A549 (cell line): Measurements from ENCODE around the gene PPP2R3B. TPM values are rescaled to one million over a fixed set of nuclear protein-coding genes. Genes with fewer than 3 reads are reported as not detected.

Source experiments
- ATAC-seq, 2 experiments: fragments of 200-7000 bp in 1 of 2; fragments of >200 bp in 1 of 2; cut with Nextera tagmentation in 1 of 2; cut with Tn5 transposase in 1 of 2; 3 replicates each; pipeline versions ENCODE4 v1.8.0 to v1.9.1; 2018 to 2020; ENCODE audit warnings: mild to moderate bottlenecking in 1 of 2, moderate library complexity in 1 of 2
- CTCF ChIA-PET: fragments of 300-600 bp; sonication (Branson Sonifier 250); formaldehyde crosslinking; extraction: SDS; loops from one replicate; lab custom pipeline; 2021; ENCODE audit warnings: antibody characterized with exemption, inconsistent platforms; lab: Yijun Ruan, JAX
- POLR2A ChIA-PET: fragments of 350-600 bp; formaldehyde crosslinking; extraction: SDS; loops from one replicate; lab custom pipeline; 2021; ENCODE audit warnings: antibody characterized with exemption, inconsistent platforms; lab: Yijun Ruan, JAX
- DNase-seq, 2 experiments: peaks; one replicate each; pipeline versions ENCODE4 v3.0.0 to v3.0.0-alpha.2; 2011 to 2016; ENCODE audit warnings: low read depth in 1 of 2, low spot score in 1 of 2
- FAIRE-seq: peaks from 2 replicates; lab custom pipeline; 2011; peaks lifted over from hg19 to GRCh38; lab: Jason Lieb, UNC
- H3K27ac ChIP-seq, 2 experiments: fragments of >200 bp; sonication (Bioruptor Twin); formaldehyde crosslinking; 3 replicates each; pipeline ENCODE4 v1.5.1; 2016 to 2017
- H3K4me1 ChIP-seq: fragments of >200 bp; sonication (Bioruptor Twin); formaldehyde crosslinking; 3 replicates; pipeline ENCODE4 v1.6.1; 2016
- H3K4me2 ChIP-seq: fragments of >200 bp; sonication (Bioruptor Twin); formaldehyde crosslinking; 3 replicates; pipeline ENCODE4 v1.6.1; 2016
- H3K4me3 ChIP-seq: fragments of >200 bp; sonication (Bioruptor Twin); formaldehyde crosslinking; 3 replicates; pipeline ENCODE4 v1.5.1; 2016
- H3K9me3 ChIP-seq: fragments of >200 bp; sonication (Bioruptor Twin); formaldehyde crosslinking; 3 replicates; pipeline ENCODE4 v1.6.1; 2016
- CBX8 ChIP-seq: fragments of 200-600 bp; sonication (generic); IDR thresholded peaks from 2 replicates; pipeline ENCODE4 v1.6.1; 2016
- CEBPB ChIP-seq, 2 experiments: fragments of >200 bp in 1 of 2; sonication (Bioruptor Twin) in 1 of 2; formaldehyde crosslinking in 1 of 2; IDR thresholded peaks; 2 replicates each; pipeline ENCODE4 v1.6.1; 2012 to 2016
- FOSB ChIP-seq: fragments of 250-450 bp; sonication (Bioruptor Pico); IDR thresholded peaks from 2 replicates; pipeline ENCODE4 v1.5.0; 2020; ENCODE audit warnings: mild to moderate bottlenecking, moderate library complexity
- GATA3 ChIP-seq: IDR thresholded peaks from 2 replicates; pipeline ENCODE4 v1.6.1; 2012; ENCODE audit warnings: borderline replicate concordance
- HOXA7 ChIP-seq: fragments of 250-450 bp; sonication (Bioruptor Pico); IDR thresholded peaks from 2 replicates; pipeline ENCODE4 v1.5.0; 2020; ENCODE audit warnings: mild to moderate bottlenecking, moderate library complexity
- MAFK ChIP-seq: fragments of 450-650 bp; IDR thresholded peaks from 2 replicates; pipeline ENCODE4 v1.6.1; 2014; ENCODE audit not compliant: partially characterized antibody
- MYC ChIP-seq: IDR thresholded peaks from 2 replicates; pipeline ENCODE4 v1.6.1; 2012; ENCODE audit warnings: mild to moderate bottlenecking, inconsistent platforms, low read length, improper control_type of control experiment, borderline replicate concordance
- NFE2L2 ChIP-seq: fragments of 150-350 bp; conservative IDR thresholded peaks from 2 replicates; pipeline ENCODE4 v1.6.1; 2014; ENCODE audit warnings: low read length
- POLR2A ChIP-seq: IDR thresholded peaks from 2 replicates; pipeline ENCODE4 v1.6.1; 2012; ENCODE audit warnings: mild to moderate bottlenecking, low read length
- POLR2AphosphoS2 ChIP-seq: conservative IDR thresholded peaks from 2 replicates; pipeline ENCODE4 v1.6.1; 2012; ENCODE audit warnings: low read length, improper control_type of control experiment, inconsistent platforms
- RARB ChIP-seq: fragments of 250-450 bp; sonication (Bioruptor Pico); IDR thresholded peaks from 2 replicates; pipeline ENCODE4 v1.8.0; 2021; ENCODE audit warnings: mild to moderate bottlenecking, moderate library complexity
- RFX5 ChIP-seq: fragments of 450-650 bp; IDR thresholded peaks from 2 replicates; pipeline ENCODE4 v1.7.1; 2014; ENCODE audit warnings: antibody characterized with exemption, mild to moderate bottlenecking, moderate library complexity
- RNF2 ChIP-seq: fragments of 200-600 bp; sonication (generic); IDR thresholded peaks from 2 replicates; pipeline ENCODE4 v1.6.1; 2016; ENCODE audit warnings: low read depth, mild to moderate bottlenecking, antibody characterized with exemption, moderate library complexity, borderline replicate concordance
- TP53 ChIP-seq: fragments of 250-450 bp; sonication (Bioruptor Pico); IDR thresholded peaks from 2 replicates; pipeline ENCODE4 v1.5.0; 2021; ENCODE audit warnings: mild to moderate bottlenecking, moderate library complexity
- ZSCAN20 ChIP-seq: fragments of 250-450 bp; sonication (Bioruptor Pico); IDR thresholded peaks from 2 replicates; pipeline ENCODE4 v1.8.0; 2022; ENCODE audit warnings: mild to moderate bottlenecking, moderate library complexity
- WGBS: methylation state at CpG from one replicate; pipeline ENCODE4 v1.1.6; 2017; ENCODE audit errors: missing lambda C conversion rate; 5-methylcytosine and 5-hydroxymethylcytosine counted together
- polyA plus RNA-seq, 4 experiments: library from polyadenylated mRNA; depleted of rRNA in 3 of 4; stranded (reverse); fragments of >200 nt; fragmentation: RNase III in 1 of 4; extraction: RNeasy Plus Mini Kit Qiagen cat#74134 plus additional on column Dnase treatment in 1 of 4; gene quantifications; 2 replicates in 3 of 4; 3 replicates in 1 of 4; pipeline ENCODE4 v1.2.3, GENCODE V29; 2011 to 2017
- TF ChIP-seq, protein P1 (sequence below): IDR thresholded peaks from 2 replicates; pipeline ENCODE4 v1.6.1; 2012
- TF ChIP-seq, protein P2 (sequence below): fragments of 250-450 bp; sonication (Bioruptor Pico); IDR thresholded peaks from 2 replicates; pipeline ENCODE4 v1.5.0; 2021; ENCODE audit warnings: mild to moderate bottlenecking, moderate library complexity, borderline replicate concordance
- TF ChIP-seq, protein P3 (sequence below): fragments of >200 bp; sonication (Bioruptor Twin); formaldehyde crosslinking; IDR thresholded peaks from 3 replicates; pipeline ENCODE4 v1.6.1; 2016

The PPP2R3B gene
- polyA plus RNA-seq, 2 of the 4 experiments (the other 2 are of a cell fraction): 12.6 to 29.6 TPM

DNA sequence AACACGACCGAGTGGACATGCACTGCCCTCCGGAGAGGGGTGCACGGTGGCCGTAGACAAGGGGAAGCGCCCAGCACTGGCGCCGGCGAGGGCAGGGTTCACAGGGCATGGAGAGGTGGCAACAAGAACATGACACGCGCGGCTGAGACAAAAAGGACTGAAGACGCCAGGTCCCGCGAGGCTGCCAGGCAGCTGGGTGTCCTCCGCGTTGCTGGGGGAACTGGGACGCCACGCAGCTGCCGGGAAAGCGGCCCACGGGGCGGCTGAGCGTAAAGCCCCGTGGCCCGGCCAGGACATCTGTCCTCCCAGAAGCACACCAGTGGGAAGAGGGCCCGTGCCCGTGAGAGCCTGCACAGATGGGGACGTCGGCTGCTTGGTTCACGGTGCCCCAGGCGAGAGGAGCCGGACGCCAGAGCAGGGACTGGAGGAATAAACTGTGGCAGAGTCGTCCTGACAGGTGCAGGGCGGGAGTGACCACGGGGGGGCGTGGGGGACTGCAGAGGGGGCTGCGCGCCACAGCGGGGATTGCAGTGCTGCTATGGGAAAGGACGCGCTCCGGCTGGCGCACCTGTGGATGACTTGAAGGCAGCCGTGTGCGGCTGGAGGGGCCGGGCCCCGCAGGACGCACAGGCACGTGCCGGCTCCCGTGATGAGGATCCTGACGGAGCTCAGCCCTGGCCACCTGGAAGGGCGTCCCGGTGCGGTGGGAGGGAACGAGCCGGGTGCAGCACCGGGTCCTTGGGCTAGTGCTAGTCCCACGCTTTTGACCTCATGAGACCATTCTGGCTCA lies 36.0 kb downstream of the PPP2R3B start:
- 94% methylated on average over 52 of the region's 61 CpGs for WGBS
- FAIRE-seq: no peak
- ChIA-PET POLR2A (no interaction called here), CTCF (no interaction called here)
- no peak for DNase-seq
- Histone ChIP-seq H3K27ac (no peak overlapping the region), H3K9me3 (no peaks in the 10 kb centered on the region), H3K4me3 (no peak overlapping the region), H3K4me1 (no peaks in the 10 kb centered on the region), H3K4me2 (no peak overlapping the region)
- no peak for ATAC-seq
- TF ChIP-seq CBX8: no peak
- TF ChIP-seq MAFK: no peak
- TF ChIP-seq HOXA7 (CRISPR knock-in tag): no peak
- no peak for TF ChIP-seq RNF2
- TF ChIP-seq NFE2L2: no peak
- TF ChIP-seq TP53 (CRISPR knock-in tag): no peak
- no peak for TF ChIP-seq FOSB (CRISPR knock-in tag)
- TF ChIP-seq GATA3: no peak
- no peak for TF ChIP-seq POLR2AphosphoS2
- TF ChIP-seq, protein P1, sequence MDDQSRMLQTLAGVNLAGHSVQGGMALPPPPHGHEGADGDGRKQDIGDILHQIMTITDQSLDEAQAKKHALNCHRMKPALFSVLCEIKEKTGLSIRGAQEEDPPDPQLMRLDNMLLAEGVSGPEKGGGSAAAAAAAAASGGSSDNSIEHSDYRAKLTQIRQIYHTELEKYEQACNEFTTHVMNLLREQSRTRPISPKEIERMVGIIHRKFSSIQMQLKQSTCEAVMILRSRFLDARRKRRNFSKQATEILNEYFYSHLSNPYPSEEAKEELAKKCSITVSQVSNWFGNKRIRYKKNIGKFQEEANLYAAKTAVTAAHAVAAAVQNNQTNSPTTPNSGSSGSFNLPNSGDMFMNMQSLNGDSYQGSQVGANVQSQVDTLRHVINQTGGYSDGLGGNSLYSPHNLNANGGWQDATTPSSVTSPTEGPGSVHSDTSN: no peak
- TF ChIP-seq, protein P2, sequence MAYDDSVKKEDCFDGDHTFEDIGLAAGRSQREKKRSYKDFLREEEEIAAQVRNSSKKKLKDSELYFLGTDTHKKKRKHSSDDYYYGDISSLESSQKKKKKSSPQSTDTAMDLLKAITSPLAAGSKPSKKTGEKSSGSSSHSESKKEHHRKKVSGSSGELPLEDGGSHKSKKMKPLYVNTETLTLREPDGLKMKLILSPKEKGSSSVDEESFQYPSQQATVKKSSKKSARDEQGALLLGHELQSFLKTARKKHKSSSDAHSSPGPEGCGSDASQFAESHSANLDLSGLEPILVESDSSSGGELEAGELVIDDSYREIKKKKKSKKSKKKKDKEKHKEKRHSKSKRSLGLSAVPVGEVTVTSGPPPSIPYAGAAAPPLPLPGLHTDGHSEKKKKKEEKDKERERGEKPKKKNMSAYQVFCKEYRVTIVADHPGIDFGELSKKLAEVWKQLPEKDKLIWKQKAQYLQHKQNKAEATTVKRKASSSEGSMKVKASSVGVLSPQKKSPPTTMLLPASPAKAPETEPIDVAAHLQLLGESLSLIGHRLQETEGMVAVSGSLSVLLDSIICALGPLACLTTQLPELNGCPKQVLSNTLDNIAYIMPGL (CRISPR knock-in tag): no peak
- TF ChIP-seq ZSCAN20 (CRISPR knock-in tag): no peak

DNA sequence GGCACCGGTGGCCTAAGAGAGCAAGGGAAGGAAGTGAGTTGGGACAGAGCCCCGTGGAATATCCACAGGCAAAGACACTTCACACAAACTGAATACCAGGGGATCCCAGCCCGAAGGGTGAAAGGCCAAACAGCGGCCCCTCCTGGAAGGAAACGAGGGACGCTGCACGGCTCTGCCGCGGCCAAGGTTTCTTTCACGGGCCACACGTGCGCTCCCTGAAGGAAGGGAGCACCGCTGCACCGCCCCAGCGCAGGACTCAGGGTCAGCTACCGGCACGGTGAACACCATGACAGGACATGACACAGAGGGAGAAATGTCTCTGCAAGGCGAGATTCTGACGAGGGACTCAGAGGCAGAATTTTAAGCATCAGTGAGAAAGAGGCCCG lies 36.6 kb downstream of the PPP2R3B start:
- no peak overlapping the region for H3K4me3 ChIP-seq
- FAIRE-seq: no peak
- no peaks in the 10 kb centered on the region for H3K4me1 ChIP-seq
- H3K9me3 ChIP-seq: no peaks in the 10 kb centered on the region
- ATAC-seq: no peak
- H3K27ac ChIP-seq: no peak overlapping the region
- DNase-seq: no peak
- no peak overlapping the region for H3K4me2 ChIP-seq
- 92% methylated on average over 20 of the region's 20 CpGs for WGBS
- TF ChIP-seq CEBPB (IDR thresholded peaks at IDR 0.05) (no peak), RFX5 (no peak), MYC (no peak), RNF2 (no peak), TP53 (CRISPR knock-in tag) (no peak), RARB (no peak)
- TF ChIP-seq, protein P3, sequence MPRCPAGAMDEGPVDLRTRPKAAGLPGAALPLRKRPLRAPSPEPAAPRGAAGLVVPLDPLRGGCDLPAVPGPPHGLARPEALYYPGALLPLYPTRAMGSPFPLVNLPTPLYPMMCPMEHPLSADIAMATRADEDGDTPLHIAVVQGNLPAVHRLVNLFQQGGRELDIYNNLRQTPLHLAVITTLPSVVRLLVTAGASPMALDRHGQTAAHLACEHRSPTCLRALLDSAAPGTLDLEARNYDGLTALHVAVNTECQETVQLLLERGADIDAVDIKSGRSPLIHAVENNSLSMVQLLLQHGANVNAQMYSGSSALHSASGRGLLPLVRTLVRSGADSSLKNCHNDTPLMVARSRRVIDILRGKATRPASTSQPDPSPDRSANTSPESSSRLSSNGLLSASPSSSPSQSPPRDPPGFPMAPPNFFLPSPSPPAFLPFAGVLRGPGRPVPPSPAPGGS: no peak
- ChIA-PET CTCF (no interaction called here), POLR2A (no interaction called here)

DNA sequence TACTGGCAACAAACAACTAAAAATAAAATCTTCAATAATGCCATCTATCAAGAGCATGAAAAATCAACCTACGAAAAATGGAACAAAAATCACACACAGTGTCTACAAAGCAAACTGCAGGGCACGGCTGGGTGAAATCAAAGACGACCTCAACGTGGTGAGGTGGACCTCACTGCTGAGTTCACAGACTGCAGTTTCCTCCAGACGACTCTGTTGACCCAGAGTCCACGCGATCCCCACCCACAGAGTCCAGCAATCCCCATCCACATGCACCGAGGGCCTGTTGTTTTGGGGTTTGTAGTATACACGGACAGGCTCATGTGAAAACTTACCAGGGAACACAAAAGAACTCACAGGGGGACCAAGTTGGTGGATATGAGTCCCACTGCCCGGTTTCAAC lies 37.0 kb downstream of the PPP2R3B start:
- CTCF ChIA-PET: no interaction called here
- Histone ChIP-seq H3K27ac (no peak overlapping the region), H3K4me2 (no peak overlapping the region), H3K4me1 (no peaks in the 10 kb centered on the region), H3K4me3 (no peak overlapping the region), H3K9me3 (no peaks in the 10 kb centered on the region)
- WGBS: 78% methylated on average over 10 of the region's 10 CpGs
- no peak for FAIRE-seq
- ATAC-seq: no peak
- POLR2A ChIA-PET: no interaction called here
- no peak for DNase-seq
- TF ChIP-seq NFE2L2 (no peak), POLR2A (no peak)
